GM19351 (cell line): ENCODE measurements around the gene CTIF.

Source experiments
- ATAC-seq: cut with Tn5 transposase; IDR thresholded peaks from one replicate; pipeline ENCODE4 v1.9.1; 2021; ENCODE audit warnings: mild to moderate bottlenecking, moderate library complexity; ENCODE audit not compliant: unreplicated experiment

The CTIF gene

DNA sequence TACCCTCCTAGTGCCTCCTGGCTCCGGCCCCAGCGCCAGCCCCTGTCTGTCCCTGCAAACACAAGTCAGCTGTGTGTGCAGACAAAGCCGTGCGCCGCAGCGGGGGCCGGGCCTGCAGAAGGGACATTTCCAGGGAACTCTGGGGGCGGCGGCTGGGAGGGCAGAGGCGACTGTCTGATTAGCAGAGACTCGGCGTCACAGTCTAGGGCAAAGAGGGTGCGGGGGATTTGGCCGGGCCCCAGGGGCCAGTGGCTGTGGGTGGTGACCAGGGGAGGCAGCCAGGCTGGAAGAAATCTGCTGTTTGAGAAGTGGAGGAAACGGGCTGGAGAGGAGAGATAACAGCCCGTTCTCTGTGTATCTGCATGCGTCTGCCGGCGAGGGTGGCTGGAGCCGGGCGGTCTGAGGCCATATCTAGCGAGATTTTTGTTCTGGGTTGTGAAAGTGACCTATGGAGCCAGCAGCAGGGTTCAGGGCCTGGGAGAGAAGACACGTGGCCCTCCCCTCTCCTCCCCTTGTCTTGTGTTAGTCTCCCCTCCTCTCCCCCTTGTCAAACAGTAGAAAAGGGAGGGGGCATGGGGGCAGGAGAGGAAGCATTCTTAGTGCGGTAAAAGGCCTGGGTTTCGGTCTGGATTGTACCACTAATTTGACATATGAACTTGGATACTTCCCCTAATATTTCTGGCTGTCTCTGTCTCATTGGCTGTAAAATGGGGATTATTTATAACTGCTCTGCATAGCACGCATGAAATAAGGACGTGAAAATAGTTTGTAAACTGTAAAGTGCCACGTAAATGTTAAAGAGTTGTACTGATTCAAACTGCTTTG is 242.5 kb downstream of the CTIF start:
- ATAC-seq, result no peak

DNA sequence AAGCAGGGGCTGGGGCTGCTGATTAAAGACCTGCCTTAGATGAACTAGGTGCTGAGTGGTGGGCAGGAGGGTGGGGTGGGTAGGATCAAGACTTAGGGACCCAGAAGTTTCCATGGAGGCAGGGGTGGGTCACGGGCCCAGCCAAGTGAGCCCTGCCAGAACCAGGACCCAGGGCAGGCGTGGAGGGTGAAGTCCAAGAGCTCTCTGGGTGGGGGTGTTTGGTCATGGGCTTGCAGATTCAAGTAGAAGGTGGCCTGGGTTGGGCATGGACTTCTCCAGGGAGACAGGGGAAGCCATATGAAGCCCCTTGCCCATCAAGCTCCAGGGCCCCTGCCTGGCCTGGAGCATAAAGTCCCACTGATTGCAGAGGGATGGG is 243.1 kb downstream of the CTIF start:
- ATAC-seq, result no peak

DNA sequence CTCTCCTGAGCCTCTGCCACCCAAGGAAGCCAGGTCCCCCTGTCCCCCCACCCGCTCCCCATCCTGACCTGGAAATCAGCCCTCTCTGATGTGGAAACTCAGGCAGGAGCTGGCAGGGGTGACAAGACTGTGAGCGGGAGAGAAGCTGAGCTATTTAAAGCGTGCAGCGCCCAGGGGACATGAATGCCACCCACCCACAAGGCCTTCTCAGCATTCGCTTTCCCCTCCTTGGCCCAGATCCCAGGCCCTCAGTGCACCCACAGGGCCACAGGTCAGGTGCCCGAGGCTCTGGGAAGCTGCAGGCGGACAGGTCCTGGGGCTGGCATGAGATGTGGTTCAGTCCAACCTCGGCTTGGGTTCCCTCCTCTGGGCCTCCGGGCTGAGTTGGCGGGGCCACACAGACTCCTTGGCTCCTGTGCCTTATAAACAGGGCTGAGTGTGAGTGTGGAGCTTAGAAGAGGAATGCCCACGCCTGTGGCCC is 243.6 kb downstream of the CTIF start:
- no peak for ATAC-seq

DNA sequence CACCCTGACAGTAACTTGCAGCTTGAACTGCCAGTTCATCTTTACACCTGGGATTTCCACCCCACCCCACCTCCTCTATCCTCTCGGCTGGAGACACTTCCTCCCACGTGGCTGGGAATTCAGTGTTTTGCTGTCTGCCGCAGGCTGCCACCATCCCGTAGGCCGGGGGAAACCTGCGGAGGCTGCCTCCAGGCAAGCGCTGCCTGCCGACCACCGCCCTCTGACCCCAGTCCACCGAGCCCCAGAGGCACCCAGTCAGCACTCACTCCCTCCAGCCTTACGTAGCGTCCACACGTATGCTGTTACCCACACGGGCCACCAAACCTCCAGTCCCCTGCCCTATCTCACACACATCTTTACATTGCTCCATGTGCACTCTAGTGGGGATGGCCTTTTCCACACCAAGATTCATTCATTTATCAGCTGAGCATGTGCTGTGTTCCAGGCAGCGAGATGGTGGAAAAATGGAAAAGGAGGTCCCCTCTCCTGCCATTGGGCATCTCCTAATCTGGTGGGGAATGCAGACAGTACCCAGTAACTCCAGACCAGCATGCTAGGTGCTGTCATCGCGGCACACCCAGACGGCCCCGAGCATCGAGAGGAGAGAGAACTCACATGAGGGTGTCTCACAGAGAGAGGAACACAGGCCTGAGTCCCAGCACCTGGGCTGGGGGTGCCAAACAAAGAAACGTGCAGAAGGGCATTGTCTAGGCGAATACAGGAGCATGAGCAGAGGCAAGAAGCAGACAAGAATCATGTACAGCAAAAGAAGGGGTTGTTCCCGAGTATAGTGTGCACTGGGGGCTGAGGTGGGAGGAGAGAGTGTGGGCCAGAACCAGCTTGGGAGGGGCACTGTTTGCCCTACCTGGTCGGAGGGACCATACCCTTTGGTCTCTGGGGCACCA is 245.0 kb downstream of the CTIF start:
- ATAC-seq, result no peak

DNA sequence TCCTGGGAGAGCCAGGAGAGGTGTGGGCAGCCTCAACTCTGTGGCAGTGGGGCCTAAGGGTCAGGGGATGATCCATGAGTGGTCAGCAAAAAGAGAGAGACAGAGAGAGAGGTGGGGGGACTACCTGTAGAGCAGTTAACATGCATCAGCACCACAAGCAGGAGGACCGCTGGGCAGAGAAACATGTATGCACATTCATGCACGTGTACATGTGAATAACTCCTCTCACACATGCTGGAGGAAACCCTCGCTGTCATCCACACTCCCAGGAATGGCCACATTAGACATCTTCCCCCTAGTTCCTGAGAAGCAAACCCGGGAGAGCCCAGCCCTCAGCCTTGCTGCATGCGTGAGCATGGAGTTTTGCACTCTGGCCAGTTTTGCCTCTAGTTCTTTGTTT is 245.8 kb downstream of the CTIF start:
- no peak for ATAC-seq

DNA sequence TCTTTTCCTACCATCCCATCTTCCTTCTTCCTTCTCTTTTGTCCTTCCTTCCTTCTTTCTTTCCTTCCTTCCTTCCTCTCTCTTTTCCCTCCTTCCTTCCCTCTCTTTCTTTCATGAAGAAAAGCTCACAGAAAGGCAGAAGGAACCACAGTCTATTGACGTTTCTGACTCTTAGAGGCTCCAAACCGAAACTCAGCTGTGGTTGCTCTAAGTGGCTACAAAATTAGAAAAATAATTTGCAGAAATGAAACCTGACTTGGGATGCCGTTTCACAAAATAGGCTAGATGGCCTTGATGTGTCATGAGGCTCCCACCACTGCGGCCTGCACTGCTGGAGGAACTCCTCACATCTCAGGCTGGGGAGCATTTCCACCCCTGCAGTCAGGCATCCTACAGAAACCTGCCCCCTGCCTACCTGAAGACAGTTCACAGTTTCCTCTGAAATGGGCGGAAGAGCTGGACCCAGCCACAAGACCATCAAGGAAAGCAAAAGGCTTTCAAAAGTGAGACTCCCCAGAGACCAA is 246.3 kb downstream of the CTIF start:
- ATAC-seq, result peak; percentile 94

DNA sequence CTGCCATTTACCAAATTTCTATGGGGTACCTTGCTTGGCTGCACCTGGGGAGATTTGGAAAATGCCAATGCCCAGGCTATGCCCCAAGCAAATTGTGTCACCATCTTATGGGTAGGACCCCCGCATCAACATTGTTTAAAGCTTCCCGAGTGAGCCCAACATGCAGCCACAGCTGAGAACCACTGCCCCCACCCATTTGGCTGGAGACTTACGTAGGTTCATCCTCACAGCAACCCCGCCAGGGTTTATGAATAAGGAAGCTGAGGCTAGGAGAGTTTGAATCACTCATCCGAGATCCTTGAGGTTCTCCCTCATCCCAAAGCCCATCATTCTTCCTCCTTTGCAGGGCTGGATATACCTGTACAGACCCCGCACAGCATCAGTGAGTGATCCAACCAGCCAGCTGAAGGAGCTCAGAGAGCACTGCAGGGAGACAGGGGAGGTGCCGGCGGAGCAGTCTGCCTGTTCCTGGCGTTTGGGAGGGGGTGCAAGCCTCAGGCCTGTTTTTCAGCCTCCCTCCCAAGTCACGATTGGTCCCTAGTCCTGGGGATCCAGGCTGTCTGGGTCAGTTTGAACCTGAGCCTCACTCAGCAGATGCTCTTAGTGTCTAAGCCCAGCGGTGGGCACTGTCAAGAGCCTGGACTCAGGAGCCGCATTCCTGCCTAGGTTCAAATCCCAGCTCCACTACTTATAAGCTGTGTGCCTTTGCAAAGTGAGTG is 247.1 kb downstream of the CTIF start:
- no peak for ATAC-seq

DNA sequence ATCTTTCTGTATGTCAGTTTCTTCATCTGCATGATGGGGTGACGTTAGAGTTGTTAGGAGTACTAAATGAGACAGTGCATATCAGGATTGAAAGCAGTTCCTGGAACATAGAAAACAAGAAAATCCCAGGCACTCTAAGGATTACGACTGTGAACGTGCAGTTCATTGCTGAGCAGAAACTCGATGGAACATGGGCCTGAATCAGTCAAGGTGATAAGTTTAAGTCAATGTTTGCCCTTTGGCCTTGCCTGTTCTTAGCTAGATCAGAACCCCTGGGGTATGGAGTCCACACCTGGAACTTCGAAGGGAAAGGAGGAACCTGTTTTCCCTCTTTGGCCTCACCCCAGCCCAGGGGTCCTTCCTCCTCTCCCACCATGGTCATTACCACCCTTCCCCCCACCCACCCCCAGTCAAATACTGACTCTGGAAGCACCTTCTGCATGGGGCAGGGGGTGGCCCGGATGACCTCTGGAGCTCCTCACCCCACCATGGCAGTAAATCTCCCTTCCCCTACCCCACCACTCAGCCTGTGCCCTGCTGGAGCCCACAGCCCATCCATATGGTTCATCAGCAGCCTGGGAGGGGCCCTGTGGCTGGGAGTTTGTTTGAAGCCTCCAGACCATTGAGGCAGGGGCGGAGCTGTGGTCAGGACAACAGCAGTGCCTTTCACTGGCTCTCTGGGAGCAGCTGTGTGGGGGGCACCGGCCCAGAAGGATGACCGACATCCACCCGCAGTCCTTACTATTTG is 247.8 kb downstream of the CTIF start:
- no peak for ATAC-seq

DNA sequence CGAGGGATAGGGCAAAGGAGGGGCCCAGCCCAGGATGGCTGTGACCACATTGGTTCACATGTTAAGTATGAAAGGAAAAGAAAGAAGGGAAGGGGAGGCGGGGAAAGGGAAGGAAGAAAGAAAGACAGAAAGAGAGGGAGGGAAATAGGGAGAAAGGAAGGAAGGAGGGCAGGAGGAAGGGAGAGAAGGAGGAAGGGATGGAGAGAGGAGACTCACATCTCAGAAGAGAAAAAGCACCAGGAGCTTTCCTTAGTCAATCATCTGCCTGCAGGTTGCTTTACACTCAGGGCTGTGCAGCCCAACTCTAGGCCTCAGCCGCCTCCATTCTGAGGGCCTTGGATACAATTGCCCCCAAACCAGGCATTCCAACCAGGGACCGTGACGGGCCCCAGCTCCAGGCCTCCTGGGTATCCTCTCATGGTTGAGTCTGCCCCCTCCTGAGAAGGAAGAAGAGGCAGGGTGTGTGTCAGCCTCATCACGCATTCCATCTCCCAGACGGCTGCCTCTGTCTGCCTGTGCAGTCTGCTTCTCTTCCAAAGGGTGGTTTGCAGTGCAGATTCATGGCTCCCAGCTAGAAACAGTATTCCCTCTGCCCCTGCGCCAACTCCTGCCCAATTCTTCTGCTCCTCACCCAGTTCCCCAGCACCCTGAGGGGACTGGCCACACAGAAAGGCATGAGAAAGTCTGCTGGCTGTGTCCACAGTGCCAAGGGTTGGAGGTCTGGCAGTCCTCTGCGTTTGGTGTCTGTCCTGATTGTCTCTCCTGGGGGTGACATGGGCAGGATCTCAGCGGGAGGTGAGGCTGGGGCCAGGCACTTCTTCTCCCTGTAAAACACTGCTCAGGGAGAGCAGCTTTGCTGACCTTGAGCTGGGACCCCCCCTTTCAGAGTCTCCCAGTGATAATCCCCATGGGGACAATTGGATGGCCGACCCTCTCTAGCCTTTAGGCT is 248.6 kb downstream of the CTIF start:
- ATAC-seq, result no peak

DNA sequence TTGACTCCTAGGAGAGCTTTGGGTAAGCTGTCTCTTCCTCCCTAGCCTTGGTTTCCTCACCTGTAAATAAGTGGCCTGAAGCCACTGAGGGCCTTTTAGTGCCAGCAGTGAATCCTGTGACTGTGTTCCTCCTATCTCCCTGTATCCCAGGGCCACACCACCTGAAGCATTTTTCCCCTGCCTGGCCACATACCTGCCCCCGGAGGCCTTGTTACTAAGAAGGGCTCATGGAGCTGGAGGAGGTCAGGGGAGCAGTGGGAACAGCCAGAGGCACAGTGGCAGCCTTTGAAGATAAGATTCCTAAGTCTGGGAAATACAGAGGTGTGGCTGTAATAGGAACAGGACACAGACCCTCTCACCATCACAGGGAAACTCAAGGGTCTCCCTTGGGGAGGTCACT is 249.5 kb downstream of the CTIF start:
- ATAC-seq, result no peak

DNA sequence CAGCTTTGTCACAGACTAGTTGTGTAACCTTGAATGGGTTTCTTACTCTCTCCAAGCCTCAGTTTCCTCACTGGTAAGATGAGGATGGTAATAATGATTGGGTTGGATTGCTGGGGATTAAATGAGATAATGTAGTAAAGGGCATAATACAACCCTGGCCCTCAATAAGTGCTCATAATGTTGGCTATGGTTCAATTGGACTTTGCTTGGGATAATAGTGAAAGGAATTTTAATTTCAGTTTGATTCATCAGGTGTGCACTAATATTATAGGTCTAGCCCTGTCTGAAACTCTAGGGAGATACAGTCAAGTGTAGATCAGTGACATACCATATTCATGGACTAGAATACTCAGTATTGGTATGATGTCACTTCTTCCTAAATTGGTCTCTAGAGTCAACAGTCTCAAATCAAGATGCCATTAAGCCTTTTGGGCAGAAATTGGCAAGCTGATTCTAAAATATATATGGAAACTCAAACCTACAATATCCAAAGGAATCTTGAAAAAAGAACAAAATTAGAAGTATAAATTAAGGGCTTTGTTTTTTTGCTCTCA is 250.5 kb downstream of the CTIF start:
- ATAC-seq, result no peak

DNA sequence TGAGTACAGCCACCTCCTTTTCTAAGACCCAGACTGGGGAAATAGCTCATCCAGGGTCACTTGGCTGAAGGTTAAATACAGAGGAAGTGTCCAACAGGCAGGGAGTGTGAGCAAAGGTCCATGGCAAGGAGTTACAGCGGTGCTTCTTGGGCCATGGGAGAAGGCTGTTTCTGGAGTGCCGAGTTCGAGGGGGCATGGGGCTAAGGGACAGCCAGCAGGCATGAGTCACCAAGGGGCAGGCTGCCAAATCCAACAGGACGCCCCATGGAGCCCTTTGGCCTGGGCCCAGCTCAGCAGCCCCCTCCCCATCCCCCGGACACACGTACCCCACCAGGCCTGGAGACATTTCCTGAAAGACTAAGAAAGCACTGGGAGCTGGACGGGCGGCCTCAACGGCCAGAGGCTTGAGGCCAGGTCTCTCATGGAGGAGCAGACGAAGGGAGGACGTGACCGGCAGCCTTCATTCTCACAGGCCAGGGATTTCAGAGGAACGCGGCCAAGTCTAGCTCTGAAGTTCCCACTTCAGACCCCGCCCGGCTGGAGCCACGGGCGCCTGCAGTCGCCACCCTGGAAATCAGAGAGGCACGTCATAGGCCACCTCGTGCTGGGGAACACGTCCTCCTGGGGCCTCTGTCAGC is 251.5 kb downstream of the CTIF start:
- ATAC-seq, result no peak

DNA sequence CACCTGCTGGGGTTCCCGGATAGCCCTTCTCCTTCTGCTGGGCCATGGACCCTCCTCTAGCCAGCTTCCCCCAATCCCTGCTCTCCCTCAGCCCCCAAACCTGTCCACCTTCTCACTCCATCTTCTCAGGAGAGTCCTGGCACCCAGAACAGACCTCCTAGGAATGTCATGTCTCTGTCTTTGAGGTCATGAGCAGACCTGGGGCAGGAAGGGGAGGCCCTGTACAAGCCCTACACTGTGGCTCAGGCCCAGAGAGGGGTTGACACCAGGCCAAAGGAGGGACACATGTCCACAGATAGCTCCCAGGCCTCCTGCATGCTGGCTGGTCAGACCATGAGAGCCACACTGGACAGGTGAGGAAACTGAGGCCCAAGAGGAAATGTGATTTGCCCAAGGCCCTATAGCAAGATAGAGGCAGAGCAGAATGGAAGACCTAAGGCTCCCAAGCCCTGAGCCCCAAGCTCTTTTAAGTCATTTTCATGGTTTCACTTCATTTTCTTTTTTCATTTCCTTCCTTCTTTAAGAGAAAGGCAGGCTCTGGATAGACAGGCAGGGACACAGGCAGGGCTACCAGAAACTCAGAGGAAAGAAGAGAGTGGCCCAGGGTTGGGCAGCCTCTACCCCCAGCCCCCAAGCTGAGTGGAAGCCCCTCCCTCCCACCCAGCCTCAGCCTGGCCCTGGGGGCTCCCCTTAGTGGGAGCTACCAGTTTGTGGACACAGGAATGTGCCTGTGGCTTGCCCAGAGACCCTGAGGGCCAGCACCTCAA is 252.2 kb downstream of the CTIF start:
- no peak for ATAC-seq

DNA sequence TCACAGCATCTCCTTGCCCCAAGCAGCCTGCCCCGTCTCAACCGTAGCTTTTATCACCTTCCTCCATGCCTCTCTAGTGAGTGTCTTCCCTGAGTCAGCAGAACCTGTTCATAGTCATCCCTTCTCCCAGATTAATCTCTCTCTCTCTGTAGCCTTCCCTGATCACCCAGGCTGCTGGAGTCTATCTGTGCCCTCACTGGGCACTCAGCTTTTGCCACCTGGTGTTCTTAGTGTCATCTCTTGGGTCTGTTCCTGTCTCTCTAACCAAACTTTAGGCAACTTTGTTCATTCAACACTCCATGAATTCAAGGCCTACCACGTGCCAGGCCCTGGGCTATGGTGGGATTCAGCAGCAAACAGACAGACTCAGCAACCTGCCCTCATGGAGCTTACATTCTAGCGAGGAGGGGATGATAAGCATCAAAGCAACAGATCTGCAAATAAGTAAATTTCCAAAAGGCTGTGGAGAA is 252.8 kb downstream of the CTIF start:
- no peak for ATAC-seq

DNA sequence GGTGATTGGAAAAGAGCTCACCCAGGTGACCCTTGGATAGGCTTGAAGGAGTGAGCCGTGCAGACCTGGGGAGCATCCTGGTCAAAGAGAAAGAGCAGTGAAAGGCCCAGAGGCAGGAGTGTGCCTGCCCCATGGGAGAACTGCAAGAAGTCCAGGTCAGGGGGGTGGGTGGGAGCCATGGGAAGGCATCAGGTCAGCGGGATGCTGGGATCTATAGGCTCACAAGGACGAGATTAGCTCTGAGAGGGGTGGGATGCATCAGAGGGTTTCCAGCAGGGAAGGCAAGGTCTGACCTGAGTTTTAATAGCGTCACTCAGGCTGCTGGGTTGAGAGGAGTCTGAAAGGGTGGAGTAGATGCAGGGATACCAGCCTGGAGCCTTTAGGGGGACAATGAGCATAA is 253.3 kb downstream of the CTIF start:
- ATAC-seq, result no peak

DNA sequence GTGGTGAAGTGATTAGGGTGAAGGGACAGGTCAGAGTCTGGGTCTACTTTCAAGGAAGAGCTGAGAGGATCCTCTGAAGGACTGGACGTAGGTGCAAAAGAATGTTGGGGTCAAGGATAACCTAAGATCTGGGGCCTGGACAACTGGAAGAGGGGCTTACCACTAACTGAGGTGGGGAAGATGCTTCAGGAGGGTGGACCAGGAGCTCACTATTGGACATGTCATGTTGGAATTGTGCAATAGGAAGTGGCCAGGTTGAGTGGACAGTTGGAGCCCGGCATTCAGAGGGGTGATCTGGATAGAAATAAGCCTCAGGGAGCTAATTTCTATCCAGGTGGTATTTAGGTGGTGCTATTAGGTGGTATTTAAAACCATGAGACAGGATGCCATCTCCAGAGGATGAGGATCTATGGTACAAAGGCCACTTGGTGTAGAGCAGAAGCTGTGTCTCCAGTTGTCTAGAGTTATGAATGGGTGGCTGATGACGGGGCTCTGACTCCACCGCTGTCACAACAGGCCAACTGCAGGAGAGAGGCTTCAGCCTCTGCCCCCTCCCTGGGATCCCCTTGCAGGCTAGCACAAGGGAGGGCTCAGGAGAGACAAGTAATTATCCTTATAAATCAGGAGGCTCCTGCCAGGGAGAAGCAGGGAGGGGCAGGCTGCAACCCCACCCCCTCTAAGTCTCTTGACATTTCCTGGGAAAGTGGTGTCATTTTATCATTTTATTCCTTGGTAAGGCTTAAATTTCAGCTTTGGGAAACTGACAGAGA is 254.0 kb downstream of the CTIF start:
- ATAC-seq, result no peak
